PFSK-1 (cell line): ENCODE measurements around the gene SLC38A10.

Source experiments
- FOXP2 ChIP-seq: optimal IDR thresholded peaks from 2 replicates; pipeline ENCODE3; 2011; ENCODE audit warnings: borderline replicate concordance, control low read depth, inconsistent platforms; ENCODE audit not compliant: insufficient read depth; ENCODE audit errors: extremely low read length, extremely low read depth
- POLR2AphosphoS5 ChIP-seq: IDR thresholded peaks from 2 replicates; pipeline ENCODE4 v1.6.1; 2012; ENCODE audit warnings: low read depth, mild to moderate bottlenecking, control low read depth, low read length, moderate library complexity
- REST ChIP-seq, 2 experiments: IDR thresholded peaks; 2 replicates each; pipeline versions ENCODE4 v1.6.1 to v1.8.0; 2011 to 2012; ENCODE audit warnings: low read depth in 2 of 2, low read length in 2 of 2, control low read depth in 1 of 2, inconsistent platforms in 1 of 2, mild to moderate bottlenecking in 1 of 2, moderate library complexity in 1 of 2; ENCODE audit not compliant: insufficient read depth in 1 of 2
- SIN3A ChIP-seq: IDR thresholded peaks from 2 replicates; pipeline ENCODE4 v1.6.1; 2012; ENCODE audit warnings: mild to moderate bottlenecking, low read length, moderate library complexity, borderline replicate concordance; ENCODE audit not compliant: insufficient read depth
- TAF1 ChIP-seq: IDR thresholded peaks from 2 replicates; pipeline ENCODE4 v1.6.1; 2012; ENCODE audit warnings: low read length, control low read depth, borderline replicate concordance; ENCODE audit not compliant: insufficient read depth

GRCh38 chr17:81219476-81220180 is 75.5 kb downstream of the SLC38A10 start:
- TF ChIP-seq SIN3A (no peak), POLR2AphosphoS5 (no peak), REST (IDR thresholded peaks at IDR 0.05; ENCODE audit: insufficient read depth in 1 of 2, low read depth in 2 of 2, low read length in 2 of 2) (no peak), TAF1 (no peak), FOXP2 (no peak)
